Activated T-cell treated with anti-CD3 and anti-CD28 coated beads for 1 hour (primary cell): ENCODE results near the gene MS4A2.
"Not testable (repeated sequence)": the region's sequence is repeated elsewhere in the genome, so short reads cannot be mapped to it uniquely, and the experiment has no call there.

ENCODE experiments used
- DNase-seq: peaks from one replicate; pipeline ENCODE4 v3.0.0-alpha.2; 2020; ENCODE audit warnings: low read depth

MS4A2 gene

GRCh38 chr11:60088364-60088763, at the start of gene MS4A2:
MS4A2 (plus strand) TSS chr11:60088664; CDS start chr11:60088766, 102 bp downstream.
- DNase-seq: no peak

DNA sequence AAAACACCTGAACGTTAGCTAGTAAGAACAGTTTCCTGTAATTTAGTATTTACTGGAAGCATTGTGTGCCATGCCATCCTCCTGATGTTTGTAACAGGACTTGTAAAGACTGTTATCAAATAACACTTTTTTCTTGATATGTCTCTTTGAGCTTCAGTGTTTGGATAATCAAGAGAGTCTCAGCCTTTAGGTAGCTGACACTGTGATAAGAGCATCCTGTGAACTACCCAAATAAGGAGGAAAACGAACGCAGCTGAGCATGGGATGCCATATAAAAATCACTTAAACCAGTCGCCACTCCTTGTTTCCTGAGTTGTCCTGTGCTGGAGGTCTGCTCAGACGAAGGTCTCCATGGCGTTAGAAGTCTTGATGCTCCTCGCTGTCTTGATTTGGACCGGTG, 48.4 kb upstream of the MS4A2 start, which contains the start of gene OOSP2:
Gene OOSP2, plus strand, starts transcription at position 301 of the 400 bp plus-strand sequence. Its CDS starts 51 bp downstream, at position 352.
- no peak for DNase-seq

DNA sequence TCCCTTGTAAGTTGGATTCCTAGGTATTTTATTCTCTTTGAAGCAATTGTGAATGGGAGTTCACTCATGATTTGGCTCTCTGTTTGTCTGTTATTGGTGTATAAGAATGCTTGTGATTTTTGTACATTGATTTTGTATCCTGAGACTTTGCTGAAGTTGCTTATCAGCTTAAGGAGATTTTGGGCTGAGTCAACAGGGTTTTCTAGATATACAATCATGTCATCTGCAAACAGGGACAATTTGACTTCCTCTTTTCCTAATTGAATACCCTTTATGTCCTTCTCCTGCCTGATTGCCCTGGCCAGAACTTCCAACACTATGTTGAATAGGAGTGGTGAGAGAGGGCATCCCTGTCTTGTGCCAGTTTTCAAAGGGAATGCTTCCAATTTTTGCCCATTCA, 38.0 kb upstream of the MS4A2 start:
- not testable (repeated sequence) for DNase-seq

- DNase-seq: not testable (repeated sequence)
These were observed 37.6 kb upstream of the MS4A2 start for GRCh38 chr11:60050839-60051238.

DNA sequence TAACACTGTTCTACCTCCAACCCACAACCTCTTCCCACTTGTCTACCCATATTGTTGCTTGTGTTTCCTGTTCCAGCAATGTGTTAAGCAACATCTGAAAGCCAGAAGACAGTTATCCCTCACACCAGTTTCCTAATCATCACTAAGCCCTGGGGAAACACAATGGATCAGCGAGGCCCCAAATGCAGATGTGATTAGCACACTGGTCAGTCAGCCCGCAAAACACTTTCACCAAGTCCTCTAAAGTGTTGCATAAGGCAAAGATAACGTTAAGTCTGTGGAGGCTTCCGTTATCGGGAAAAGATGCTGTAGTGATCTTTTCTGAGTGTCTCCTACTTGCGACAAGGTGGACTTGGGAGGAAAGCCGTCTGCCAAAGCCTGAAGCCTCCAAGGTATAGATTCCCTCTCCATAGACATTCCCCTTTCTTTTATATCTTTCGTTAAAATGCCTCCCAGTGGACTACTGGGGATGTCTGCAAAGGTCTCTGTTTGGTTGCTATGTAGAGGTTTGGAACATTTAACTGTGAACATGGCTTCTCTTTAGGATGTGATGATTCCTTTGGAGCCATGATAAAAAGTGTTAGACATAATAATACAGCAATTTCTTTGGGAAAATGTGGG, 32.0 kb upstream of the MS4A2 start, which contains the start of gene MS4A3:
Gene MS4A3, plus strand, starts transcription at position 317 of the 621 bp plus-strand sequence. CDS start 4,496 bp downstream, outside the sequence.
- no peak for DNase-seq

DNA sequence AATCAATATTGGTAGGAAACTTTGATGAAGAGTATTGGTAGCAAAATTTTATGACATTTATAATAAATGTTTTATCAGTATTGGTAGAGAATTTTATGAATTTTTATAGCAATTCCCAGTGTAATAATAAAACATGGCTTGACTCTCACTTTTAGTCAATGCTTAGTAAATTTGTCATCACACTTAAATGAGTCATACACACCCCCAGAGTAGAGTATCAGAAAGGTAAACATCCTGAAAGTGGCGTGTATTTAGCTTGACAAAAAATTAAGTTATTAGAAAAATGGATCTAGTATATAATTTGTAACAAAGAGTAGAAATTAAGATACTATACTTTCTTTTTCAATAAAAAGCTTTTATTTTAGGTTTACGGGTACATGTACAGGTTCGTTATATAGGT, 29.4 kb upstream of the MS4A2 start:
- no peak for DNase-seq

DNA sequence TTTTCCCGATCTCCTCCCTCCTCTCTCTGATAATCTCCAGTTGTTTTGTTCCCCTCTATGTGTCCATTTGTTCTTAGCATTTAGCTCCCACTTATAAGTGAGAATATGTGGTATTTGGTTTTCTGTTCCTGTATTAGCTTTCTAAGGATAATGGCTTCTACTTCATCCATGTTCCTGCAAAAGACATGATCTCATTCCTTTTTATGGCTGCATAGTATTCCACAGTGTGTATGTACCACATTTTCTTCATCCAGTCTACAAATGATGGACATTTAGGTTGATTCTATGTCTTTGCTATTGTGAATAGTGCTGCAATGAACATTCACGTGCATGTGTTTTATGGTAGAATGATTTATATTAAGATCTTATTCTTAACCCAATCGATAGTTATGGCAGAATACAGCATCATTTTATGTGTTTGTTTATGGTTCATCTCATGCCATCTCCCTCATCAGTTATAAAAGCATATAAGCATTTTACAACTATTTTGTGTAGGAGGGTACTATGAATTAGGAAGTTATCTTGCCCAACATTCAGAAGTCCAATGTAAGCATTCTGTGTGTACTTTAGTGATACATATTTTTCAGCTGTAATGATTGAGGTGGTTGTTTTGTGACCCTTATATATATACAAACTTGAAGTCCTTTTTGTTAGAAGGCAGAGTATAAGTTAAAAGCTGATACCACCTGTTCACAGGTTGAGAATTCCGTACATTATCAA, 28.8 kb upstream of the MS4A2 start:
- no peak for DNase-seq

DNA sequence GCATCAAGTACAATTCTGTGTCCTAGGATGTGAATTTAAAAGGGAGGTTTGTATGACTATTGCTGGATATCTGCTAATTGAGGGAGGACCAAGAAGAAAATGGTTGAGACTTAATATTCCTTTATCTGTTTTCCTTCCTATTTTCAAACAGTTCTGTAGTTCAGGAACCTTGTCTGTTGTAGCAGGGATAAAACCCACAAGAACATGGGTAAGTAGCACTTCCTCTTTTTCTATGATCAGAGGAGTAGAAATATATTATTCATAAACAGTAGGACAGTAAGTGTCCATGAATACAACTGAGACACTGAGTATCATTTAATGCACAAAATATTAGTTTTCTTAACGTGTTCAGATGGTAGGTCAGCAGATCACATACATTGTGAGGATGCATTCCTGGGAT, 24.4 kb upstream of the MS4A2 start:
- no peak for DNase-seq

DNA sequence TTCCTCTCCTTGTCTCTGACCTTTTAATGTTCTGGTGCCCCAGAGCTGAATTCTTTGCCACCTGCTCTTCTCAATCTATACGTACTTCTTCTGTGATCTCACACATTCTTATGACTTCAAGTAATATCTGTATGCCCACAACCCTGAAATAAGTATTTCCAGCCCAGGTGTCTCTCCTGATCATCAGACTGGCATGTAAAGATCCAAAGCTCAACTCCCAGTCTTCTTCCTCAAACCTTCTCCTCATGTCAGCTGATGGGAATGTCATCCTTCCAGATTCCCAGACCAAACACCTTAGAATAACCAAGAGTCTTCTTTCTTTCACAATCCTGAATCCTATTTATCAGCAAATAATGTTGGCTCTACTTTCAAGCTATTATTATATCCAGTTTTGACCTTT, 22.7 kb upstream of the MS4A2 start:
- DNase-seq: no peak

GRCh38 chr11:60069450-60069849, 19.0 kb upstream of the MS4A2 start:
- DNase-seq: no peak

GRCh38 chr11:60071644-60072043, 16.8 kb upstream of the MS4A2 start:
- not testable (repeated sequence) for DNase-seq

DNA sequence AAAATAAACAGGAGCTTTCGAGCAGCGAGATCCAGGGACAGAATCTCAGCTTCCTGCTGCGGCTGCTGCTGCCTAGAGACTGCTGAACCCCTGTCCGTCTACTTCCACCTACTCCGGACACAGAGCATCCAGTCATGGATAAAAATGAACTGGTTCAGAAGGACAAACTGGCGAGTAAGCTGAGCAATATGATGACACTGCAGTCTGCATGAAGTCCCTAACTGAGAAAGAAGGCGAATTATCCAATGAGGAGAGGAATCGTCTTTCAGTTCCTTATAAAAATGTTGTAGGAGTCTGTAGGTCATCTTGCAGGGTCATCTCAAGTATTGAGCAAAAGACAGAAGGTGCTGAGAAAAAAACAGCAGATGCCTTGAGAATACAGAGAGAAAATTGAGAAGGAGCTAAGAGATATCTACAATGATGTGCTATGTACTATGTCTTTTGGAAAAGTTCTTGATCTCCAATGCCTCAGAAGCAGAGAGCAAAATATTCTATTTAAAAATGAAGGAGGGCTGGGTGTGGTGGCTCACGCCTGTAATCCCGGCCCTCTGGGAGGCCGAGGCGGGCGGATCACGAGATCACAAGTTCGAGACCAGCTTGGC, 11.1 kb upstream of the MS4A2 start:
- DNase-seq: no peak

DNA sequence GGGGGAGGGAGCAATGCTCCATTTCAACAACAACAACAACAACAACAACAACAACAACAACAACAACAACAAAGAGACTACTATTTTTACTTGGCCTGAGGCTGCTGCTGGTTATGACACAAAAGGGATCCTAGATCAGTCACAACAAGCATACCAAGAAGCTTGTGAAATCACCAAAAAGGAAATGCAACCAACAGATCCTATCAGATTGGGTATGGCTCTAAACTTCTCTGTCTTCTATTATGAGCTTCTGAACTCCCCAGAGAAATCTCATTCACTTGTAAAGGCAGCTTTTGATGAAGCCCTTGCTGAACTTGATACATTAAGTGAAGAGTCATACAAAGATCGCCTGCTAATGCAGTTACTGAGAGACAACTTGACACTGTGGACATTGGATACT, 10.5 kb upstream of the MS4A2 start:
- DNase-seq: no peak

DNA sequence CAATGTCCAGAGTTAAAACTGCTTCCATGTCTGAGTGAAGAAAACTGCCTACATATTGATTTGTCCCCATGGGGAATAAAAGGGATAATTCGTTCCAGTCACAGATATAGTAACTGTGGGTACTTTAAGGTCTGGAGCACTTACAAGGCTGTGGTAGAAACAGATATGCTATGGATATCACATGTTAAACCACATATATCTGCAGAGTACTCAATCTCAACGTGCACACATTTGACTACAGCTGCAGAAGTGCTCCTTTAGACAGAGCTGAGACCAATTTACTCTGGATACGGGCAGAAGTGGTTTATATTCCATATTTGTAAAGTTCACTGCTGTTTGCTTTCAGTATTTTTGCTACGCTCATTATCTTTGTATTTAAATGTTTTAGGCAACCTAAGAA, 9.7 kb upstream of the MS4A2 start:
- no peak for DNase-seq

DNA sequence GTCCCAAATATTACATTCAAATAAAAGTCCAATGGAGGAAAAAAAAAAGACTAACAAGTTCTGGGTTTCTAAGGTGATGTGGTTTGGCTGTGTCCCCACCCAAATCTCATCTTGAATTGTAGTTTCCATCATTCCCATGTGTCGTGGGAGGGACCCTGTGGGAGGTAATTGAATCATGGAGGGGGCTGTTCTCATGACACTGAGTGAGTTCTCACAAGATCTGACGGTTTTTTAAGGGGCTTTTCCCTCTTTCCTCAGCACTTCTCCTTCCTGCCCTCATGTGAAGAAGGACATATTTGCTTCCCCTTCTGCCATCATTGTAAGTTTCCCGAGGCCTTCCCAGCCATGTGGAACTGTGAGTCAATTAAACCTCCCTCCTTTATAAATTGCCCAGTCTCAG, 7.9 kb upstream of the MS4A2 start:
- no peak for DNase-seq

GRCh38 chr11:60084631-60085273, 3.7 kb upstream of the MS4A2 start:
- no peak for DNase-seq

GRCh38 chr11:60085909-60086308, 2.6 kb upstream of the MS4A2 start:
- DNase-seq: no peak

- no peak for DNase-seq
These were observed 1.2 kb upstream of the MS4A2 start for GRCh38 chr11:60087239-60087638.

- no peak for DNase-seq
These were observed 7.1 kb downstream of the MS4A2 start for GRCh38 chr11:60095477-60096120.

DNA sequence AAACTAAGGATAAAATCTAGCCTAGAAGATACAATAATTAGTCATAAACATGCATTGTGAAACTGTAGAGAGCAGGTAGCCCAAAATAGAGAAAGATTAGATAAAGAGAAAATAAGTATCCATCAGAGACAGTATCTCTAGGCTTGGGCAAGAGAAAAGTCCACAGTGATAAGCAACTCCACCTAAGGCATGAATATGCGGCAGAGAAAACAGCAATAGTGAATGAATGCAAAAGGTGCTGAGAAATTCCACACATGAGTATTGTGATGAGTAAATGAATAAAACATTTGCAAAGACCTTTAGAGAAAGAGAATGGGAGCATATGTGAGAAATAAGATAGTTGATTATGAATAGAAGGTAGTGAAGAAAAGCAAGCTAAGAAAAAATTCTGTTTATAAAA, 8.7 kb downstream of the MS4A2 start:
- no peak for DNase-seq

- no peak for DNase-seq
These were observed 10.0 kb downstream of the MS4A2 start for GRCh38 chr11:60098508-60098907.

- no peak for DNase-seq
These were observed 12.1 kb downstream of the MS4A2 start for GRCh38 chr11:60100516-60100915.
